ENCODE measurements around the gene DAGLA. TPM values are rescaled to one million over a fixed set of nuclear protein-coding genes. Genes with fewer than 3 reads are reported as not detected.

The DAGLA gene
- total RNA-seq, 4 donors from 2014 or later = 5.8 to 18.9 (median 10.2) TPM

GRCh38 chr11:61695917-61696316 is 15.7 kb downstream of the DAGLA start:
- peak overlapping the region in 3 of 4 donors; percentile 1 to 31 (median 27) for H3K4me3 ChIP-seq
- TF ChIP-seq CTCF (IDR thresholded peaks at IDR 0.05) = peak in 1 of 6 experiments; percentile 29
- TF ChIP-seq POLR2A (IDR thresholded peaks at IDR 0.05) = peak in 1 of 2 donors; percentile 18

GRCh38 chr11:61696602-61697001 is 16.4 kb downstream of the DAGLA start:
- no peaks in the 10 kb centered on the region for H3K36me3 ChIP-seq
- TF ChIP-seq POLR2A (IDR thresholded peaks at IDR 0.05) = no peak
- no peak for TF ChIP-seq CTCF (IDR thresholded peaks at IDR 0.05)
- peak overlapping the region; percentile 31 to 77 (median 73) for H3K27ac ChIP-seq
- no peaks in the 10 kb centered on the region for H3K9me3 ChIP-seq
- no peak for DNase-seq
- H3K27me3 ChIP-seq = no peaks in the 10 kb centered on the region
- peaks cover 0 to 76% (median 33%) of the 10 kb centered on the region in 4 donors for H3K4me1 ChIP-seq
- peak overlapping the region in 1 of 4 donors; percentile 27 for H3K4me3 ChIP-seq

More at GRCh38 chr11:61695917-61696316, 15.7 kb downstream of the DAGLA start:
- Histone ChIP-seq H3K9me3 (no peaks in the 10 kb centered on the region), H3K36me3 (no peaks in the 10 kb centered on the region), H3K27ac (peak overlapping the region; percentile 52 to 77 (median 73)), H3K27me3 (no peaks in the 10 kb centered on the region), H3K4me1 (peaks cover 0 to 76% (median 33%) of the 10 kb centered on the region in 4 donors)
- DNase-seq = peak; percentile 55 to 89 (median 85)

GRCh38 chr11:61697078-61697502 is 16.9 kb downstream of the DAGLA start:
- H3K27me3 ChIP-seq = no peaks in the 10 kb centered on the region
- H3K27ac ChIP-seq = peak overlapping the region; percentile 31 to 77 (median 73)
- no peaks in the 10 kb centered on the region for H3K9me3 ChIP-seq
- H3K36me3 ChIP-seq = no peaks in the 10 kb centered on the region
- H3K4me3 ChIP-seq = no peak overlapping the region
- peaks cover 0 to 76% (median 33%) of the 10 kb centered on the region in 4 donors for H3K4me1 ChIP-seq
- DNase-seq = no peak
- TF ChIP-seq POLR2A (IDR thresholded peaks at IDR 0.05) (no peak), CTCF (IDR thresholded peaks at IDR 0.05) (no peak)

- peak overlapping the region in 2 of 4 donors; percentile 82 to 85 for H3K27ac ChIP-seq
- H3K4me1 ChIP-seq = peaks cover 0 to 76% (median 33%) of the 10 kb centered on the region in 4 donors
- no peaks in the 10 kb centered on the region for H3K36me3 ChIP-seq
- no peaks in the 10 kb centered on the region for H3K27me3 ChIP-seq
- no peak overlapping the region for H3K4me3 ChIP-seq
- no peaks in the 10 kb centered on the region for H3K9me3 ChIP-seq
- no peak for DNase-seq
- TF ChIP-seq CTCF (IDR thresholded peaks at IDR 0.05) (no peak), POLR2A (IDR thresholded peaks at IDR 0.05) (no peak)
These were observed 17.6 kb downstream of the DAGLA start for GRCh38 chr11:61697764-61698163.

GRCh38 chr11:61698173-61698948 is 18.2 kb downstream of the DAGLA start:
- H3K36me3 ChIP-seq = no peaks in the 10 kb centered on the region
- H3K27ac ChIP-seq = peak overlapping the region in 3 of 4 donors; percentile 55 to 85 (median 82)
- H3K27me3 ChIP-seq = no peaks in the 10 kb centered on the region
- TF ChIP-seq POLR2A (IDR thresholded peaks at IDR 0.05) (no peak), CTCF (IDR thresholded peaks at IDR 0.05) (no peak)
- H3K4me1 ChIP-seq = peaks cover 0 to 76% (median 33%) of the 10 kb centered on the region in 4 donors
- H3K9me3 ChIP-seq = no peaks in the 10 kb centered on the region
- no peak for DNase-seq
- H3K4me3 ChIP-seq = no peak overlapping the region
